B cell (primary cell): ENCODE measurements around the gene NDUFA12. TPM values are rescaled to one million over a fixed set of nuclear protein-coding genes. Genes with fewer than 3 reads are reported as not detected.

Experiments
- ATAC-seq: fragments of 200-7000 bp; cut with Tn5 transposase; one replicate; pipeline ENCODE4 v1.10.0; 2021; ENCODE audit warnings: low read depth, mild to moderate bottlenecking, moderate number of reproducible peaks, moderate library complexity
- CTCF ChIA-PET: fragments of 350-600 bp; sonication (Branson Sonifier 250); formaldehyde crosslinking; loops from one replicate; lab custom pipeline; 2021; ENCODE audit warnings: antibody characterized with exemption, inconsistent platforms; lab: Charles Lee
- POLR2A ChIA-PET: fragments of 350-600 bp; sonication (Branson Sonifier 250); formaldehyde crosslinking; loops from one replicate; lab custom pipeline; 2021; ENCODE audit warnings: antibody characterized with exemption; lab: Charles Lee
- DNase-seq: peaks from one replicate; pipeline ENCODE4 v3.0.0; 2013
- H2AFZ ChIP-seq: 2 replicates; pipeline ENCODE4 v1.6.1; 2012; ENCODE audit warnings: mild to moderate bottlenecking, low read depth, low read length; ENCODE audit not compliant: insufficient read depth, poor library complexity, severe bottlenecking
- H3K27ac ChIP-seq, 2 donors: 1 replicate in 1 of 2; 2 replicates in 1 of 2; pipeline ENCODE4 v1.5.1; 2012 to 2013; ENCODE audit warnings: low read length in 2 of 2, mild to moderate bottlenecking in 2 of 2, moderate library complexity in 1 of 2
- H3K27me3 ChIP-seq, 4 experiments: fragments of 200-600 bp in 1 of 4; sonication (generic) in 1 of 4; replicated peaks in 1 of 4; 1 replicate in 2 of 4; 2 replicates in 2 of 4; pipeline versions ENCODE4 v1.6.1 to v1.7.0; 2013 to 2016; ENCODE audit warnings: low read length in 3 of 4, mild to moderate bottlenecking in 2 of 4, mixed read lengths in 1 of 4, moderate library complexity in 1 of 4; ENCODE audit not compliant: insufficient read depth in 4 of 4, control insufficient read depth in 3 of 4; ENCODE audit errors: control extremely low read depth in 1 of 4
- H3K36me3 ChIP-seq, 2 experiments: replicated peaks in 1 of 2; 1 replicate in 1 of 2; 2 replicates in 1 of 2; pipeline versions ENCODE4 v1.6.1 to v1.7.1; 2013; ENCODE audit warnings: low read length in 1 of 2; ENCODE audit not compliant: insufficient read depth in 2 of 2, control insufficient read depth in 1 of 2; ENCODE audit errors: control extremely low read depth in 1 of 2, extremely low read depth in 1 of 2
- H3K4me1 ChIP-seq, 2 donors: fragments of 200-600 bp in 1 of 2; sonication (generic) in 1 of 2; 1 replicate in 1 of 2; 2 replicates in 1 of 2; pipeline versions ENCODE4 v1.5.1 to v1.6.1; 2013 to 2017; ENCODE audit warnings: low read length in 2 of 2; ENCODE audit not compliant: control insufficient read depth in 2 of 2, insufficient read depth in 2 of 2
- H3K4me2 ChIP-seq: replicated peaks from 2 replicates; pipeline ENCODE3; 2012; ENCODE audit warnings: mild to moderate bottlenecking, low read depth, low read length; ENCODE audit not compliant: poor library complexity, severe bottlenecking
- H3K4me3 ChIP-seq, 5 experiments: fragments of 200-600 bp in 1 of 5; sonication (generic) in 1 of 5; 1 replicate in 3 of 5; 2 replicates in 2 of 5; pipeline versions ENCODE4 v1.5.1 to v1.7.0; 2011 to 2016; ENCODE audit warnings: low read length in 4 of 5, mild to moderate bottlenecking in 4 of 5, low read depth in 2 of 5, control low read depth in 1 of 5, moderate library complexity in 1 of 5; ENCODE audit not compliant: insufficient read depth in 1 of 5; ENCODE audit errors: control extremely low read depth in 1 of 5, extremely low read depth in 1 of 5
- H3K79me2 ChIP-seq: fragments of 200-600 bp; sonication (generic); one replicate; pipeline ENCODE4 v1.6.0; 2016; ENCODE audit warnings: low read length; ENCODE audit not compliant: control insufficient read depth, insufficient read depth
- H3K9ac ChIP-seq: fragments of 200-600 bp; sonication (generic); 2 replicates; pipeline ENCODE4 v1.6.1; 2017; ENCODE audit warnings: mild to moderate bottlenecking, low read length, moderate library complexity
- H3K9me3 ChIP-seq, 3 donors: one replicate each; pipeline versions ENCODE4 v1.6.1 to v1.7.1; 2013; ENCODE audit warnings: low read length in 2 of 3; ENCODE audit not compliant: control insufficient read depth in 2 of 3, insufficient read depth in 1 of 3; ENCODE audit errors: control extremely low read depth in 1 of 3
- H4K20me1 ChIP-seq: 2 replicates; pipeline ENCODE4 v1.6.0; 2012; ENCODE audit warnings: mild to moderate bottlenecking, low read length; ENCODE audit not compliant: insufficient read depth, control insufficient read depth, poor library complexity, severe bottlenecking
- H3K27ac Mint-ChIP-seq: one replicate; pipeline ENCODE4 v1.8.0; 2021; ENCODE audit warnings: mixed read lengths
- H3K27me3 Mint-ChIP-seq: one replicate; pipeline ENCODE4 v1.8.0; 2021; ENCODE audit warnings: mixed read lengths
- H3K4me1 Mint-ChIP-seq: one replicate; pipeline ENCODE4 v1.8.0; 2021; ENCODE audit warnings: mixed read lengths
- H3K4me3 Mint-ChIP-seq: one replicate; pipeline ENCODE4 v1.8.0; 2021; ENCODE audit warnings: mixed read lengths
- H3K9me3 Mint-ChIP-seq: one replicate; pipeline ENCODE4 v1.8.0; 2022; ENCODE audit warnings: mixed read lengths; ENCODE audit not compliant: insufficient read depth
- EZH2 ChIP-seq: IDR thresholded peaks from 2 replicates; pipeline ENCODE4 v1.6.1; 2012; ENCODE audit warnings: borderline replicate concordance, low read depth, mild to moderate bottlenecking, moderate library complexity, low read length; ENCODE audit not compliant: insufficient read depth, poor library complexity, severe bottlenecking
- WGBS: methylation state at CpG from one replicate; pipeline ENCODE4 v1.1.5; 2013; ENCODE audit warnings: missing lambda C conversion rate; ENCODE audit not compliant: insufficient coverage; 5-methylcytosine and 5-hydroxymethylcytosine counted together
- intact Hi-C: fragments of 100-400 bp; cut with micrococcal nuclease; formaldehyde crosslinking; loops from one replicate; pipeline ENCODE4 v1.10.0; 2022
- polyA plus RNA-seq: library from polyadenylated mRNA; depleted of rRNA; stranded (reverse); fragments of >200 nt; gene quantifications from 2 replicates; pipeline ENCODE4 v1.2.3, GENCODE V29; 2012
- total RNA-seq, 2 donors: library from RNA; stranded (reverse); fragments of 120-200 nt in 1 of 2; gene quantifications; 1 replicate in 1 of 2; 2 replicates in 1 of 2; pipeline versions ENCODE4 v1.2.3 to v1.2.4, GENCODE V29; 2013 to 2022
- TF ChIP-seq, protein P1 (sequence below): fragments of 200-600 bp; IDR thresholded peaks from one replicate; pipeline ENCODE4 v1.8.0; 2022; ENCODE audit warnings: antibody characterized with exemption, mild to moderate bottlenecking

NDUFA12 gene
- total and polyA plus RNA-seq, 2 donors (not counting 1 experiment from before 2014, with no cell fraction given): 41.7 to 51.8 TPM

DNA sequence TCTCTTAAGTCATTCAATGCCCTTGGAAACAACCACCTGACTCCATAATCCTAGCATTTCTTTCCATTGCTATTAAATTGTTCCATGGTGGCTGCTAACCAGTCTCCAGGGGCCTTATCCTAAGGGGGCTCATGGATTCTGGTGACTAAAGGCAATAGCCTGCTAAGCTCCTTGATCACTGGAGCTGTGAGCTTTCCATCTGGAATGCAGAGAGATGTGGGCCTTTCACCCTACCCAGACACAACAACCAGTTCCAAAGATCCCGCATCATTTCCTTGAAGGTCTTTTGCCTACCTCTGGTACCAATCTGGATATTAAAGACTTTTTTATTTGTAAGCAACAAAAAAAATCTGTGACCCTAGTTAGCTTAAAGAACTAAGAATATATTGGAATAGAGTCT lies 32.9 kb downstream of the NDUFA12 start:
- H3K4me1 ChIP-seq: peaks cover 31 to 37% of the 10 kb centered on the region in 2 donors
- peaks cover 44% of the 10 kb centered on the region for H3K4me1 Mint-ChIP-seq
- peaks cover 0 to 7% of the 10 kb centered on the region in 2 experiments for H3K36me3 ChIP-seq
- H3K9me3 Mint-ChIP-seq: no peaks in the 10 kb centered on the region
- CTCF ChIA-PET: no interaction called here
- H3K9ac ChIP-seq: no peak overlapping the region
- intact Hi-C loops: no loop called here
- TF ChIP-seq, protein P1, sequence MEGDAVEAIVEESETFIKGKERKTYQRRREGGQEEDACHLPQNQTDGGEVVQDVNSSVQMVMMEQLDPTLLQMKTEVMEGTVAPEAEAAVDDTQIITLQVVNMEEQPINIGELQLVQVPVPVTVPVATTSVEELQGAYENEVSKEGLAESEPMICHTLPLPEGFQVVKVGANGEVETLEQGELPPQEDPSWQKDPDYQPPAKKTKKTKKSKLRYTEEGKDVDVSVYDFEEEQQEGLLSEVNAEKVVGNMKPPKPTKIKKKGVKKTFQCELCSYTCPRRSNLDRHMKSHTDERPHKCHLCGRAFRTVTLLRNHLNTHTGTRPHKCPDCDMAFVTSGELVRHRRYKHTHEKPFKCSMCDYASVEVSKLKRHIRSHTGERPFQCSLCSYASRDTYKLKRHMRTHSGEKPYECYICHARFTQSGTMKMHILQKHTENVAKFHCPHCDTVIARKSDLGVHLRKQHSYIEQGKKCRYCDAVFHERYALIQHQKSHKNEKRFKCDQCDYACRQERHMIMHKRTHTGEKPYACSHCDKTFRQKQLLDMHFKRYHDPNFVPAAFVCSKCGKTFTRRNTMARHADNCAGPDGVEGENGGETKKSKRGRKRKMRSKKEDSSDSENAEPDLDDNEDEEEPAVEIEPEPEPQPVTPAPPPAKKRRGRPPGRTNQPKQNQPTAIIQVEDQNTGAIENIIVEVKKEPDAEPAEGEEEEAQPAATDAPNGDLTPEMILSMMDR: no peak
- no peak for TF ChIP-seq EZH2
- H3K4me3 Mint-ChIP-seq: no peak overlapping the region
- H4K20me1 ChIP-seq: no peaks in the 10 kb centered on the region
- no peak overlapping the region for H3K4me2 ChIP-seq
- H2AFZ ChIP-seq: no peak overlapping the region
- ATAC-seq (no peak), DNase-seq (no peak)
- no peaks in the 10 kb centered on the region for H3K9me3 ChIP-seq
- no peaks in the 10 kb centered on the region for H3K79me2 ChIP-seq
- no peak overlapping the region for H3K27ac Mint-ChIP-seq
- no peak overlapping the region for H3K27ac ChIP-seq
- no peaks in the 10 kb centered on the region for H3K27me3 Mint-ChIP-seq
- H3K27me3 ChIP-seq: no peaks in the 10 kb centered on the region
- no peak overlapping the region for H3K4me3 ChIP-seq
- POLR2A ChIA-PET: no interaction called here
- WGBS: no CpG with 5 or more reads among the region's 1 CpG

GRCh38 chr12:94969424-94969823 lies 34.1 kb downstream of the NDUFA12 start:
- Histone ChIP-seq H3K27ac (peak overlapping the region in 1 of 2 donors; percentile 35), H2AFZ (no peak overlapping the region), H3K36me3 (peaks cover 0 to 7% of the 10 kb centered on the region in 2 experiments), H3K79me2 (no peaks in the 10 kb centered on the region), H3K4me3 (no peak overlapping the region), H3K27me3 (no peaks in the 10 kb centered on the region), H4K20me1 (no peaks in the 10 kb centered on the region), H3K4me2 (peak overlapping the region; percentile 53), H3K9me3 (no peaks in the 10 kb centered on the region), H3K4me1 (peaks cover 31 to 37% of the 10 kb centered on the region in 2 donors), H3K9ac (peak overlapping the region; percentile 26)
- DNase-seq (peak; percentile 41), ATAC-seq (peak; percentile 31)
- Mint-ChIP-seq H3K4me3 (peak overlapping the region; percentile 31), H3K4me1 (peaks cover 44% of the 10 kb centered on the region), H3K27ac (no peak overlapping the region), H3K9me3 (no peaks in the 10 kb centered on the region), H3K27me3 (no peaks in the 10 kb centered on the region)
- ChIA-PET CTCF (interaction anchor here (0.6 kb wide), 2 partner anchors 13 to 194 kb away, joined by 3 read pairs; no protein-coding TSS in a partner anchor), POLR2A (no interaction called here)
- TF ChIP-seq EZH2: no peak
- TF ChIP-seq, protein P1: no peak
- intact Hi-C loops: no loop called here
